BE2C (cell line): ENCODE data around the gene SMARCAL1.

ENCODE experiments used
- DNase-seq: peaks from one replicate; pipeline ENCODE4 v3.0.0-alpha.2; 2020
- H3K27me3 ChIP-seq: fragments of 250-450 bp; sonication (Bioruptor Pico); 2 replicates; pipeline ENCODE4 v1.5.1; 2020; ENCODE audit warnings: mild to moderate bottlenecking
- H3K36me3 ChIP-seq: fragments of 250-450 bp; sonication (Bioruptor Pico); 2 replicates; pipeline ENCODE4 v1.5.1; 2020; ENCODE audit warnings: mild to moderate bottlenecking
- H3K4me1 ChIP-seq: fragments of 250-450 bp; sonication (Bioruptor Pico); 2 replicates; pipeline ENCODE4 v1.5.1; 2020
- H3K4me3 ChIP-seq: 2 replicates; pipeline ENCODE4 v1.5.1; 2011; ENCODE audit warnings: low read depth, low read length
- H3K9me3 ChIP-seq: fragments of 250-450 bp; sonication (Bioruptor Pico); 2 replicates; pipeline ENCODE4 v1.5.1; 2020
- TF ChIP-seq, protein P1 (sequence below): IDR thresholded peaks from 2 replicates; pipeline ENCODE4 v1.5.1; 2012; ENCODE audit warnings: mild to moderate bottlenecking, low read depth, low read length

Gene SMARCAL1

DNA sequence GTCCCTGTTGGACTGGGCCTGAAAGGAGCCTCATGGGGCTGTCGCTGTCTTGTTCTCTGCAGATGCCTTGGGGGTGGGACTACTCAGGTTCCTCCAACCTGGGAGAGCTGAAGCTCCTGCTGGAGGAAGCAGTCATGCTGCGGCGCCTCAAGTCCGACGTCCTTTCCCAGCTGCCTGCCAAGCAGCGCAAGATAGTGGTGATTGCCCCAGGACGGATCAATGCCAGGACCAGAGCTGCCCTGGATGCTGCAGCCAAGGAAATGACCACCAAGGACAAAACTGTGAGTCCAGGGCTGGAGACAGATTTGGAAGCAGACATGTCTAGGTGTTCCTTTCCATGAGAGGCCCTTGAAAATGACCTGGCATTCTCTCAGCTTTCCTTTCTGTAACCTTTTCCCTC, 38.5 kb downstream of the SMARCAL1 start:
- Histone ChIP-seq H3K4me3 (no peak overlapping the region), H3K4me1 (no peaks in the 10 kb centered on the region), H3K9me3 (no peaks in the 10 kb centered on the region), H3K27me3 (no peaks in the 10 kb centered on the region), H3K36me3 (peaks cover 9% of the 10 kb centered on the region)
- DNase-seq: no peak
- TF ChIP-seq, protein P1, sequence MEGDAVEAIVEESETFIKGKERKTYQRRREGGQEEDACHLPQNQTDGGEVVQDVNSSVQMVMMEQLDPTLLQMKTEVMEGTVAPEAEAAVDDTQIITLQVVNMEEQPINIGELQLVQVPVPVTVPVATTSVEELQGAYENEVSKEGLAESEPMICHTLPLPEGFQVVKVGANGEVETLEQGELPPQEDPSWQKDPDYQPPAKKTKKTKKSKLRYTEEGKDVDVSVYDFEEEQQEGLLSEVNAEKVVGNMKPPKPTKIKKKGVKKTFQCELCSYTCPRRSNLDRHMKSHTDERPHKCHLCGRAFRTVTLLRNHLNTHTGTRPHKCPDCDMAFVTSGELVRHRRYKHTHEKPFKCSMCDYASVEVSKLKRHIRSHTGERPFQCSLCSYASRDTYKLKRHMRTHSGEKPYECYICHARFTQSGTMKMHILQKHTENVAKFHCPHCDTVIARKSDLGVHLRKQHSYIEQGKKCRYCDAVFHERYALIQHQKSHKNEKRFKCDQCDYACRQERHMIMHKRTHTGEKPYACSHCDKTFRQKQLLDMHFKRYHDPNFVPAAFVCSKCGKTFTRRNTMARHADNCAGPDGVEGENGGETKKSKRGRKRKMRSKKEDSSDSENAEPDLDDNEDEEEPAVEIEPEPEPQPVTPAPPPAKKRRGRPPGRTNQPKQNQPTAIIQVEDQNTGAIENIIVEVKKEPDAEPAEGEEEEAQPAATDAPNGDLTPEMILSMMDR: no peak

- Histone ChIP-seq H3K9me3 (no peaks in the 10 kb centered on the region), H3K27me3 (no peaks in the 10 kb centered on the region), H3K4me3 (no peak overlapping the region), H3K36me3 (peaks cover 7% of the 10 kb centered on the region), H3K4me1 (no peaks in the 10 kb centered on the region)
- no peak for DNase-seq
- TF ChIP-seq, protein P1: no peak
Measured at GRCh38 chr2:216453955-216454614, 41.8 kb downstream of the SMARCAL1 start.

DNA sequence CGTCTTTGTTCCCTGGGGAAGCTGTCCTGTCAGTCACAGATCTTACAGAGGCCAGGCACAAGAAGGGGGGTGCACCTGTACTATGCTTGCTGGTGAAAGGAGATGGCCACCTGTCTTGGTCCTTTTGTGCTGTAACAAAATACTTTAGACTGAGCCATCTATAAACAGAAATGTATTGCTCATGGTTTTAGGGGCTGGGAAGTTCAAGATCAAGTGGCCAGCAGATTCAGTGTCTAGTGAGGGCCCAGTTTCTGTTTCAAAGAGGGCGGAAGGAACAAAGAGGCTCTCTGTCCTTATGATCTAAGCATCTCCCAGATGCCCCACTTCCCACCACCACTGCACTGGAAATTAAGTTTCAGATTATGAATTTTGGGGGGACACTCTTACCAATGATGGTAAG, 50.9 kb downstream of the SMARCAL1 start:
- H3K27me3 ChIP-seq: no peaks in the 10 kb centered on the region
- H3K4me1 ChIP-seq: peaks cover 12% of the 10 kb centered on the region
- H3K36me3 ChIP-seq: no peaks in the 10 kb centered on the region
- TF ChIP-seq, protein P1: no peak
- H3K4me3 ChIP-seq: no peak overlapping the region
- no peak for DNase-seq
- no peaks in the 10 kb centered on the region for H3K9me3 ChIP-seq

DNA sequence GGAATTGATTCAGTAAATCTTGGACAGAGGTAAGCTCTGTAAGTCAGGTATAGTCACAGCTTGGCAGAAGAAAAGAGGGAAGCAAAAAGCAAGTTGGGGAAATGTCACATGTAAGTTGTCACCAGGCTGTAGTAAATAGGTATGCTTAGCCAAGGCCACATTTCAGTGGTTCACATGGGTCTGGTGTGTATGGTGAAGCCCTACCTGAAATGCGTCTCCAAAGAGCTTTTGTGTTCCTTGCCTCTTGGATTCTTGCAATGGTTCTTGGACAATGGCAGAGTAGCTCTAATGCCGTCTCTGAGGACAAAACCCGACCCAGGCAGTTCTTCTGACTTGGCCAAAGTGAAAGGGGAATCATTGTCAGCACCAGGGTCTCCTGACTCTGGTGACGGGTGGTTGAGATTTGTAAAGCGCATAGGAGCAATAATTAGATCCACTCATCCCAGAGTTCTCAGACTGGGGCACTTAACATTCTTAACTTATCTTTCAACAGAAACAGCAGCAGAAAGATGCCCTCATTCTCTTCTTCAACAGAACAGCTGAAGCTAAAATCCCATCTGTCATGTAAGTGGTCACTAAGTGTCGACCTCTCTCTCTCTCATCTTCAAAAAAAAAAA, 51.9 kb downstream of the SMARCAL1 start:
- H3K27me3 ChIP-seq: no peaks in the 10 kb centered on the region
- H3K4me1 ChIP-seq: peaks cover 12% of the 10 kb centered on the region
- no peaks in the 10 kb centered on the region for H3K36me3 ChIP-seq
- no peak overlapping the region for H3K4me3 ChIP-seq
- peak; percentile 16 for DNase-seq
- no peaks in the 10 kb centered on the region for H3K9me3 ChIP-seq
- TF ChIP-seq, protein P1: no peak

DNA sequence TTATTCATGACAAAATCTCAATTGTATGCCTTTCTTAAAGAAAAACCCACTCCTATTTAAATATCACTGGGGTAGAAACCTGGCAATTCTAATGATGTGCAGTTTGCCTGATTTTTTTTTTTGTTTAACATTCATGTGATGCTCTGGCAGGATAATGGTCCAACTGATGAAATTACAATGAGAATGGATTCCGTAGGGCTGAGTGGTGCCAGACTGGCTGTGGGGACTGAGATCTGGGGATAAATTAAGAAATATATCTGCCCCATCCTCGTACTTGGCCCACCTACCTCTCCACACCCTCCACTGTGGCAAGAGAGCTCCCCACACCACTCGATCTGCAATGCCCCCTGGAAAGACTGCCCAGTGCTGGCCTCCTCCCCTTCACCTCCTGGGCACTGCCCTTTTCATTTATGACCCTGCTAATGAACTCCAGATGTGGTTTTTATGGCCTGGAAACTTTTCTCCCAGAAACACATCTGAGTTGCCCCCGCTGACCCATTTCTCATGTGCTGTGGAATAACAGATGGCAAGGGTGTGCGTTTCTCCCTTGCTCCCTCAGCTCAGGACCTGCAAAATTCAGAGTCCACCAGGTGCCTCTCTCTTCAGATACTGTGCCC, 53.4 kb downstream of the SMARCAL1 start:
- H3K9me3 ChIP-seq: no peaks in the 10 kb centered on the region
- peak; percentile 40 for DNase-seq
- no peaks in the 10 kb centered on the region for H3K36me3 ChIP-seq
- no peaks in the 10 kb centered on the region for H3K27me3 ChIP-seq
- TF ChIP-seq, protein P1: no peak
- H3K4me1 ChIP-seq: peaks cover 12% of the 10 kb centered on the region
- H3K4me3 ChIP-seq: no peak overlapping the region

DNA sequence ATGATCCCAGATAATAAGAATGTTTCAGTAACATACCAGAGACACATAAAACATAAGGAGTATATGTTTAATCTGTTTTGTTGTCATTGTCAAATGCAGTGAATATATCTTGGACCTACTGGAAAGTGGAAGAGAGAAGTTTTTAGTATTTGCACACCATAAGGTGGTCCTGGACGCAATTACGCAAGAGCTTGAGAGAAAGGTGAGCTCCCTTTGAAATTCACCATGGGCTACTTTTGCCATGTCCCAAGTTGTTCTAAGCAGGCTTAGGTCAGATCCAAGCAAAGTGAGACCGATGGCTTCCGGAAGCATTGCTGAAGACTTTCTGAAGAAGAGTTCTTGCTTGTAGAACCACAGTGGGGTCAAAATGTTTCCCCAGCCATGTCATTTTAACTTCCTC, 55.6 kb downstream of the SMARCAL1 start:
- Histone ChIP-seq H3K27me3 (no peaks in the 10 kb centered on the region), H3K36me3 (no peaks in the 10 kb centered on the region; the same call in 1 of the 2 replicates), H3K4me1 (peaks cover 12% of the 10 kb centered on the region), H3K9me3 (no peaks in the 10 kb centered on the region), H3K4me3 (no peak overlapping the region)
- TF ChIP-seq, protein P1: no peak
- no peak for DNase-seq
